HG02885 (cell line): ENCODE data around the gene C10orf105.

ENCODE experiments used
- ATAC-seq: cut with Tn5 transposase; IDR thresholded peaks from one replicate; pipeline ENCODE4 v1.9.1; 2021; ENCODE audit warnings: mild to moderate bottlenecking; ENCODE audit not compliant: unreplicated experiment, poor library complexity

Gene C10orf105

DNA sequence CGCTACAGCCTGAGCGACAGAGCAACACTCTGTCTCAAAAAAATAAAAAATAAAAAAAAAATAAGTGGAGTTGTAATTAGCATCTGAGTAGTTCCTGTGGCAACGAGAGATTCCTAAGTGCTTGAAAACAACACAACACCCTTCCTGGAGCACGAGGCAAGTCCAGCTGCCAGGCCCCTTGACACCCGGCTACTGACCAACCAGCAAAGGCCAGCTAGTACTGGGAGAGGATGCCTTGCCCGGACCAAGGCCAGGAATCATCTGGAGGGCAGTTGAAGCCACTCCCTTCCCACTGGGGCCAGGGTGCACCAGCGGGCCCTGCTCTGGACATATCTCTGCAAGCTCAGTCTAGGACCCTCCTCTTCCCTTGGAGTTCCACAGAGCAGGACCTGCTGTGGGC lies 536 bp downstream of the C10orf105 start:
- no peak for ATAC-seq

DNA sequence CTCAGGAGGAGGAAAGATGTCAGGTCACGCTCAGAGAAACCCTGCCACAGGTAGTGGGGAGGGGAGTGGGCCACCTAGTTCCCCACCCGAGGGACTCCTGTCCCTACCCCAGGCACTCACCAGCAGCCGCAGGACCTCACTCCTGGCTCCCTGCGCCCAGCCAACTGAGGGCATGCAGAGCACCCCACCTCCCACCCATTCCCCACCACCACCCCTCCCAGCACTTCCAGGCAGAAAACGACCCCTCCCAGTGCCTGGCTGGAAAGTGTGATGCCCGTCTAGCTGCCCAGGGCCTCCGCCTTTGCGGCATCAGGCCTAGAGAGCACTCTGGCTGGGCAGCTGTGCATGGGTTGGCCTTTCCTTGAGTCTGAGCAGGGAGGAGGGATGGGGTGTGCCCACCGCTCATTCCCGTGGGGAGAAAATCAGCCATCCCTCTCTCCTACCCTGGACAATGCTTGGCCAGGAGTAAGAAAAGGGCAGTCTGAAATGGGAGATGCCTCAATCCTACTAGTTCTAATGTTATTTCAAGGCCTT lies 1.3 kb downstream of the C10orf105 start:
- no peak for ATAC-seq

DNA sequence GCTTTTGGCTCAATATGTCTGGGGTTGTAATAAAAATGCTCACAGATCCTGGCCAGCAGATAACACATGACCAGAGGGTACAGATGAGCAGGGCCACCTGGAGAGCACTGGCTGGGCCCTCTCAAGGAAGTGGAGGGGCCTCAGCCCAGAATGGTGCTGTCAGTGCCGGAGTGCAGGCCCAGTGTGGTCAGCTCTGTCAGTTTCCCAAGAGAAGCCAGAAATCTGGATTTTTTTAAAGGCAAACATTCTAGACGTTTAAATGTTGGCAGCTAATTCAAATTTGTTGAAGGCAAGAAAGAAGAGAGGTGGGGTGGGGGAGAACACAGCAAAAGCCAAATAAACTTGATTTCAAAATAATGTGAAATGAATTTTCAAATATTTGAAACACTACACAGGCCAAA lies 2.0 kb downstream of the C10orf105 start:
- no peak for ATAC-seq

DNA sequence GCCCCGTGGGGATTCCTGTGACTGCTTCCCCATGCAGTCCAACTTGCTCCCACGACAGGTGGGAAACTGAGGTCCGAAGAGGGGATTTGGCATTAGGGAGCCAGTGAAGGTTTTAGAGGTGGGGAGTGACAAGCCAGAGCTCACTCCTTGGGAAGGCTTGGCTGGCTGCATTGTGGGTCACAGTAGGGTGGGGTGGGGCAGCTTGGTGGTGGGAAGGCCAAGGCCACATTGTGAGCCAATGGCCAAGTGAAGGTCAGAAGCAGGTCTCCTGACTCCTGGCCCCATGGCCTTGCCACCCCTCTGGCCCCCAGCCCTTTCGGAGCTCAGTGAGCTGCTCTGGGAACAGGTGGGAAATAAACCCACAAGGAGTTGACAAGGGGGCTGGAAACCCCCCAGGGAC lies 2.5 kb downstream of the C10orf105 start:
- ATAC-seq = no peak

DNA sequence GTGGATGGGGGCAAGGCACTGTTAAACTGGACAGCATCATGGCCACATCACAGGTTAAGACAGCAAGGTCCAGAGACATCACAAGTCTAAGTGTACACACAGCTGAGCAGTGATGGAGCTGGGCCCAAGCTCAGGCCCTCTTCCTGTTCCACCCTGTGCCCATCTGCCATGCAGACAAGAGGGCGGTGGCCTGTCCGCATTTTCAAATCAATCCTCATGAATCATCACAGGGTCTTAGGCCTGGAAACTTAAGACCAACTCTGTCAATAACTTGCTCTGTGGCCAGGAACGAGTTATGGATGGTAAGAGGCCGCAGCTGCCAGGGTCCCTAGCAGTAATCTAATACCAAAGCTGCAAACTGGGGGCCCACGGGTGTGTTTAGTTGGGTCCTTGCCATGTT lies 3.2 kb downstream of the C10orf105 start:
- ATAC-seq = no peak

DNA sequence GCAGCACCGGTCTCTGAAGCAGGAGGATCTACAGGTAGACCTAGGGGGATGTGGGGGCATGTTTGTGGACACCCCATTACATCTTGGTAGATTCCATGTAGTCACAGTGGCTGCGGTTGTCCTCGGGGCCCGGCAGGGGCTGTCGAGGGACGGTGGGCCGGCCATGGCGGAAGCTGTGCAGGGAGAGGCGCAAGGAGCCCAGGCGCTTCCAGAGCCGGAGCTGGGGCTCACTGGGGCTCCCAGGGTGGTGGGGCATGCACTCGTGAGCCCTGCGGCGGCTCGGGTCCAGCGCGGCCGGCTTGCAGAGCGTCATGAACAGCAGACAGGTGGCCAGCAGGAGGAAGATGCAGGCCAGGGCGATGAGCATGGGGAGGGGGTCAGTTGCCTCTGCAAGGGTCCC lies 3.7 kb downstream of the C10orf105 start:
- no peak for ATAC-seq

DNA sequence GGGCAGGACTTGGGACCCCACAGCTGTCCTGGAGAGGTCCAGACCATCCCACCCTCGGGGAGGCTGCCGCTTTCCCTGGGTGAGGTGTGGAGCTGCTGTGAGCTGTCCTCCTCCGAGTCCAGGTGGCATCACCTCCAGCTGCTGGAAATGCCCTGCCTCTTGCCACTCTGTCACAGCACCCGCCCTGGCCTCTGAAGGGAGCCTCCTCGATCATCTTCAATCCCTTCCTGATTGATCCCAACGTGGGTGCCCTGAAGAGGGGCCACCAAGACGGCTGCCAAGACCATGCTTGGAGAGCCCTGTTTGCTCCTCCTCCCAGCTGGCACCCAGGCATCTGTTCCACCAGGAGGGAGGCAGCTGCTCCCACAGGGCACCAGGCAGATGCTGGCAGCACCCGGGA lies 4.6 kb downstream of the C10orf105 start:
- ATAC-seq = no peak

DNA sequence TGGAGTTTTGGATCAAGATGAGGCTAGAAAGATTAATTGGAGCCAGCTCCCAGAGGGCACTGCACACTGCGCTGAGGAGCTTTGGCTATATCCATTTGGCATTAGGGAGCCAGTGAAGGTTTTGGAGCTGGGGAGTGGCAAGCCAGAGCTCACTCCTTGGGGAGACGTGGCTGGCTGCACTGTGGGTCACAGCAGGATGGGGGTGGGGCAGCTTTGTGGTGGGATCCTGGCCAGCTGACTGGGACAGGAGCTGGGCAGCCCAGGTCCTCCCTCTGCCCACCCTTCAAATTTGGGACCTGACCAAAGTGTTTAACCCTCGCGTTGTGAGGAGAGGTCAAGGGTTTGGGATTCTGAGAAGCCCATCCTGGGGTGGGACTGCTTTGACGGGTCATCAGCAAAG lies 5.0 kb downstream of the C10orf105 start:
- no peak for ATAC-seq

DNA sequence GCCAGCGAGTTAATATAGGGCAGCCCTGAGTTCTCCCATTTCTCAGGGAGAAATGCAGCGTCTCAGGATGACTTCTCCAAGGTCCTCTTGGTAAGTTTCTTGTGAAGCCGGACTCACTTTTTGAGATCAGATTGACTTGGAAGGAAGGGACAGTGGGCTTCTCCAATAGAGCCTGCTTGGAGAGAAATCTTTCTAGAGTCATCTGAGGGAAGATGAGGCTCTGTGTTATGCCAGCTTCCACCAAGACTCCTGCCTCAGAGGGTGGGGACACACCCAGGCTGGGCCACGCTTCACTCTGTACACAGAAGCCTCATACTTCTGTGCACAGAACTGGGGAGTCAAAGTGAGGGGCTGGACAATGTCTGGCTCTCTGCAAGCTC lies 5.6 kb downstream of the C10orf105 start:
- ATAC-seq = no peak

DNA sequence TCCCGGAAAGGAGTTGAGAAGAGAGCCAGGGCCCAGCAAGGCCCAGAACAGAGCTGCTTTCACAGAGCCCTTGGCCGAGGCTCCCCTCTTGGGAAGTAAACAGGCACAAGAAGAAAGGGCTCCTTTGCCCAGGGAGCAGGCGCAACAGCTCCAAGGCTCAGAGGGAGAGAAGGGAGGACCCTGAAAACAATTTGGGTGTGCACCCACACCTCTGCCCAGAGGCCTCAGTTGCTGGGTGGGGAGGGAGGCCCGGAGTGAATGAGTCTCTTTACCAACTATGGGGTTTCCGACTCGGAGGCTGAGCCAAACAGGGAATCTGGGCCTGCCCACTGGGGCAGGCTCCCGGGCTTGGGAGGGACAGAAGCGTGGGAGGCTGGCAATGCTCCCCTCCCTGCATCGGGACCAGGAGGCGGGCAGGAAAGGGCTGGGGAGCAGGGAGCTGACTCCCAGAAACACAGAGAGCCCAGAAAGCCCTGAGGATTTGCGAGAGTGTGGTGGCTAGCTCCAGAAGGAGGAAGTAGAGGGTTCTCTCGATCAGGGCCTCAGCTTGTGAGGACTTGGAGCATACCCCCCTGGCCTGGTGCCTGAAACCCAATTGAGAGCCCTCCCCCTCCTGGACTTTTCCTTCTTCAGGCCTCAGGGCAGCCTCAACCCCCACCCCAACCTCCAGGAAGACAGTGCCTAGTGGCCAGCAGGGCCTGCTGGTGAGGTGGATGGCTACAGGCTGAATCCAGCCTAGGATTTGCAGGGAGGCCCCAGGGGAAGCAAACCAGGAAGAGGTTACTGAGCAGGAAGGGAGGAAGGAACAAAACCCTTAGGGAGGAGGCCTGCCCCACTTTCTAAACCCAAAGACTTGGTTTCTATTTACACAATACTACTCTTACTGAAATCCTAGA lies 6.2 kb downstream of the C10orf105 start:
- no peak for ATAC-seq

DNA sequence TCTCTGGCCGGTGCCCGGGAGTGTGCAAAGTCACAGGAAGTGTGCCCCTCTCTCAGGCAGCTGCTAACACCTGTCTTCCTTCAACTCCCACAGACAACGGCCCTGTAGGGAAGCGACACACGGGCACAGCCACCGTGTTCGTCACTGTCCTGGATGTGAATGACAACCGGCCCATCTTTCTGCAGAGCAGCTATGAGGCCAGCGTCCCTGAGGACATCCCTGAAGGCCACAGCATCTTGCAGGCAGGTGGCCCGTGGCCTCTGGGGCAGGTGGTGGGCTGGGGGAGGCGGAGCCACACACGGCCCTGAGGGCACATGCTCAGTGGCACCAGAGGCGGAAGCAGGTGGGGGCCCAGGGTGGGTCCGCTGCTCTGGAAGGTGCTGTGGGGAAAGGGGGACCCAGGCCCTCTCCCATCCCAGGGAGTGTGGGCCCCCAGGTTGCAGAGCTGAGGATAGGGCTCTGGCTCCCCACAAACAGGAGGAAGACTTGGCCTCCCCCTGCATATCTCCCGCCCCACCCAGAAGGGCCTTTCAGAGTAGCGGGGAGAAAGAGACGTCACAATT lies 6.9 kb downstream of the C10orf105 start:
- ATAC-seq = no peak

DNA sequence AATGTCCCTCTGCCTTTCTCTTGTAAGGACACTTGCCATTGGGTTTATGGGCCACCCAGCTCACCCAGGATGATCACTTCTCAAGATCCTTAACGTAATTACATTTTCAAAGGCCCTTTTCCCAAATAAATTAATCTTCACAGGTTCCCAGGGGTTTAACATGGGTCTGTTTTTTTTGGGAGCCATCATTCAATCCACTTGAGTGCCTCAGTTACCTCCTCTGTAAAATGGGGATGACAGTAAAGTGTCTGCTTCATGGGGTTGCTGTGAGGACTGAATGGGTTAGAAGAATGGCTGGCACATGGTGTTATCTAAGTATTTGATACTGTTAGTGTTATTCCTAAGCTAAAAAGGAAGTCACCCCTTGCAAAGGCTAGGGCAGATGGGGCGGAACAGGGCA lies 7.4 kb downstream of the C10orf105 start:
- ATAC-seq = no peak

DNA sequence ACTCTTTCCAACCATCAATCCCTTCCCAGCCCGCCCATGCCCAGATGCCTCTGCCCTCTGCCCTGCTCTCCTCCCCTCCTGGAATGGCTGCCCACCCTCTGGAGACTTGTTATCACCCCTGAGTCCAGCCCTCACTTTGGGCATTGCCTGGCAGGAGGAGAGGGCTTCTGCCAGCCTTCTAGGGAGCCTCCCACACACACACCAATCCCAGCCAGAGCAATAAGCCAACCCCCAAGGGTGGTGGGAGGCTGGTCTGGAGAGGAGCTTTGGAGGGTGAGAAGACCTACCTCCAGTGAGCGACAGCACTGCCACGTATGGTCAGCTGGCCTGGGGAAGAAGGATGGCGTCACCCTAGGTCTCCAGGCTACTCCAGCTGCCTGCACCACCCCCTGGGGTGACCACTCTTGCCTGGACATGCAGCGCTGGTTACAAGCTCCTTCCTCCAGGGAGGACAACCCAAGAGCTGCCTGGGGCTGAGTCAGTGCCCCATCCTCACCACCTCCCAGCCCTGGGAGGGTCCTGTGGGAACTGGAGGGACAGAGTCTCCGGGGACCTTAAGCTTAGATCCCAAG lies 8.4 kb downstream of the C10orf105 start:
- no peak for ATAC-seq

DNA sequence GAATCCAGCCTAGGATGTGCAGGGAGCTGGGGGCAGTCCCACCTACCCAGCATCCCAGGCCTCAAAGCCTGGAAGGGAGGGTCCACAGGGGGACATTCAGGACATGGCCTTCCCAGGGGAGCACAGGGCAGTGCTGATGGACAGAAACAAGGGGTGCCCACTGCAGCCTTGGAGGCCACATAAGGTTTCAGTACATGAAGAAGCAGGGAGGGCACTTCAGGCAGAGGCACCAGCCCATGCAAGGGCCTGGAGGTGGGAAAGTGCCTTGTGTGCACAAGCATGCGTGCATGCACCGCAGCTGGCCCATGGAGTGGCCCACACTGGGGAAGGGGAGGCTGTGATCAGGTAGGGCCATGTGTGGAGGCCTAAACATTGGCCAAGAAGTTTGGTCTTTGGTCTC lies 9.1 kb downstream of the C10orf105 start:
- ATAC-seq = no peak

DNA sequence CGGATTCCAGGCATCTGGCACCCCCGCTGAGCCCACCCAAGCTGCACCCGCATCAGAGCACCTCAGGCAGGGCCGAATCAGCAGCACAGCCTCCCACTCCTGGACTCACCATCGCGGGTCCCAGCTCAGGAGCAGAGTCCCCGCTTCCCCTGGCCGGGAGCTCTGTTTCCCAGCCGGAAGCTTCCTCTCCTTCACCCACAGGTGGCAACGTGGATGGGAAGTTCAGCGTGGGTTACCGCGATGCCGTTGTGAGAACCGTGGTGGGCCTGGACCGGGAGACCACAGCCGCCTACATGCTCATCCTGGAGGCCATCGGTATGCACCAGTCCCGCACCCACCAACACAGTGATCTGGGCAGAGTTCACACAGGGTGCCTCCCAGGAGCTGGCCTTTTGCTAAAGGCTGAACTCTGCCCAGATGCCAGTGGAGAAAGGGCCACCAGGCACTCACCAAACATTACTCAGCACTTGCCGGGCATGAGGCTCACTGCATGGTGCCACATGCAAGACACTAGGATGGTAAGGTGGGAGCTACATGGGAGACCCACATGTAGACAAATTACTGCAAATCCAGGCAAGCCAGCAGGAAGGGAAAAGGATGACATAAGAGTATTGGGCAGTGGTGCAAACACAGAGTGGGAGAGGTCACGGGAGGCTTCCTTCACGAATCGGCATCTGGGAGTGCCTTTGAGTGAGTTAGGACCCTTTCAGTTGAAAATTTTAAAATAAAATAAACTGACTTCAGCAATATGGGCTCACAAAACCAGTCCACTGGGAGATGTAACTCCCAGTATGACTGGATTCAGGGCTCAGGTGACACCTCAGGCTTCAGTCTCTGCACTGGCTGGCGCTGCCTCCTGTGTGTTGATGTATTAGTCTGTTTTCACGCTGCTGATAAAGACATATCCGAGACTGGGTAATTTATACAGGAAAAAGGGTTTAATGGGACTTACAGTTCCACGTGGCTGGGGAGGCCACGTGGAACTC lies 10.4 kb downstream of the C10orf105 start:
- no peak for ATAC-seq

DNA sequence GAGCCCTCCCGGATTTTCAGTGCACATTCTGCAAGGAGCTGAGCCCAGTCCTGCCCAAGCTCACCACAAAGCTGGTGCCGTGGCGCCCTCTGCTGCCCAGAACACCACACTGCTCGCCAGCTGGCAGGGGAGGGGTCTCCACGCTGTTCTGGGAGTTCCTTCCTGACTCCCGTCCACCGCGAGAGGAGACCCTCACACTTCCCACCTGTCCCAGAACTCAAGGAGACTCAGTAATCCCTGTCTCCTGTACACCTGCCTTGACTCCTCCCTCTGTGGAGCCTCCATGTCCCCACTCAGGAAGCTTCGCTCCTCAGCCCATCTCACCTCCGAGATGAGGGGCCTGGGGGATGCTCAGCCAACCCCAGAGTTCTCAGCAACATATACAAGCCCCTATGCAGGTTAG lies 11.3 kb downstream of the C10orf105 start:
- ATAC-seq = no peak

DNA sequence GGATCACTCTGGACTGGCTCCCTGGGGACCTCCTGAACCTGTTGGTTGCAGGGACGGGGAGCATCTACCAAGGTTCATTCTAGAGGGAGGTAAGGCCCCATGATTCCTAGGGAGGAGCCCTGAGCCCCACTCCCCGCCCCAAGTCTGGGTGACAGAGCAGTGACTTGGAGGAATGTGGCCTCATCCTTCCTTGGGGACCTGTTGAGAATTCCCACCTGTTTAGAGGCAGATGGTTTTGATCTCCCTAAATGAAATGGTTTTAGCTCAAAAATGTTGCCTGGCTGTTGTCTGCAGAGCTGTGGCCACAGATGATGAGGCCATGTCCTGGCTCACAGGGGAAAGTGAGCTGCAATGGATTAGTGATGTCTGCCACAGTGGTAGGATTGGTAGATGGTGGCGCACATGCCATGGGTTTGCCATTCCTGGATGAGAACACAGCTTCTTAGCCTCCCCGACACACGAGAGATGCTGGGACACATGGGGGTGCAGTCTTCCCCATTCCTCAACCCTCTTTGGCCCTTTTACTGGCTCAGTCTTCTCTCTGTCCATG lies 12.3 kb downstream of the C10orf105 start:
- ATAC-seq = no peak

DNA sequence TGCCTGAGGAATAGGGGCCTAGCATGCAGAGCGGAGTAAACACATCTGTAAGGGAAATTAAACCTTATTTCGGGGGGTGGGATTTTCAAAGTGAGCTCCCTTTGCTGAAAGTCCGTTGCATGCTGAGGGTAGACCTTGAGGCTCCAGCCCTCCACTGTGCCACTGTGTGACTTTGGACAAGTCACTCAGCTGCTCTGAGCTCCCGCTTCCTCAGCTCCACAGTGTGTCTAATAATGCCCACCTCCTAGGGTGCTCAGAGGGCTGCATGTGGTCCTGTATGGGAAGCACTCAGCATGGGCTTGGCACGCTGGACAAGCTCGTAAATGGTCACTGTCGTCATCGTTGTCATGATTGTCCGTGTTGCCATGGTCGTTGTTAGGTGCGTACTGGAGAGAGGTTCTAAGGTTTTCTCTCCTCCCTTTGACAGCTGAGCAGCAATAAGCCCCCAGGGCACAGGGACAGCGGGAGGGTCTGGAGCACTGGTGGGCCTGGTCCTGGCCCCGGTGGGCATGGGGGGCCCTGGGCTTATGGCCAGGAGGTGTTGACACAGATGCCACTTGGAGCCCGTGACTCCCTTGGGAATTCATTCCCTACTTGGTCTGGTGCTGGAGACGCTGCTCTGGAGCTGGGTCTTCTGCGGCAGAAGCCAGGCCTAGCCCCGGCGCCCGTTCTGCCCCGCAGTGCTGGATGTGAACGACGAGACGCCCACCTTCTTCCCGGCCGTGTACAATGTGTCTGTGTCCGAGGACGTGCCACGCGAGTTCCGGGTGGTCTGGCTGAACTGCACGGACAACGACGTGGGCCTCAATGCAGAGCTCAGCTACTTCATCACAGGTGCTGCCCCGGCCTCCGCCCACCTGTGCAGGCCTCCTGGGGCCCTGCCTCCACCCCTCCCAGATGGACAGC lies 13.1 kb downstream of the C10orf105 start:
- no peak for ATAC-seq

DNA sequence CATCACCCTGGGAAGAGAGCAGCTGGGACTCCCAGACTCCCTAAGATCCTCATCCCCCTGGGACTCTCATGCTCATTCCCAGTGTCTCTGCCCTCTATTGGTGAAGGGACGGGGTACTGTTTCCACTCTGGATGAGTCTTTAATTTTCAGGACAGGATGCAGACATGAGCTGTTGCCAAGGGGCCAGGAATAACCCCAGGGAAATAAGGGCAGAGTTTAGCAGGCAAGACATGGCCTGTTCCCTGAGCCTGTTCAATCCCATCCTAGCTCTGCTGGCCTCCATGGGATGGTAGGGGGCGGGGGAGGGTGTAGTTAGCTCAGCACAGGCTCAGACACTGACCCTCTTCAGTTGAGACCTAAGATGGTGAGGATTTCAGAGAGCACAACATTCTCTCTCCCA lies 14.0 kb downstream of the C10orf105 start:
- ATAC-seq = no peak
